Measurements from ENCODE around the gene IGFBP6. TPM values are rescaled to one million over a fixed set of nuclear protein-coding genes. Genes with fewer than 3 reads are reported as not detected.

IGFBP6 gene
- total and polyA plus RNA-seq, 3 experiments from 2014 or later, result 1.5 to 8.9 (median 1.6) TPM

- CTCF ChIA-PET, result interaction anchor here (2.0 to 7.0 kb wide), 2 partner anchors 9 kb away, joined by 5 to 70 read pairs; no protein-coding TSS in a partner anchor
- no peaks in the 10 kb centered on the region for H3K27me3 Mint-ChIP-seq
- peaks cover 7% of the 10 kb centered on the region for H3K4me1 ChIP-seq (ENCODE audit: insufficient read depth, low read length)
- no peak overlapping the region for H3K27ac ChIP-seq (ENCODE audit: low read depth, low read length)
- no peak overlapping the region for H3K4me3 Mint-ChIP-seq
- H3K9me3 Mint-ChIP-seq, result no peaks in the 10 kb centered on the region
- H3K36me3 ChIP-seq (ENCODE audit: insufficient read depth, low read length), result no peaks in the 10 kb centered on the region
- peaks cover 10 to 16% (median 15%) of the 10 kb centered on the region in 3 donors for H3K4me1 Mint-ChIP-seq
- H3K27ac Mint-ChIP-seq, result peak overlapping the region in 2 of 8 donors; percentile 9 to 20
- no peak for DNase-seq
- H3K4me3 ChIP-seq (ENCODE audit: low read length), result no peak overlapping the region
- H3K9me3 ChIP-seq (ENCODE audit: low read length), result no peaks in the 10 kb centered on the region
- peaks cover 0 to 2% (median 0%) of the 10 kb centered on the region in 3 donors for H3K36me3 Mint-ChIP-seq
- POLR2A ChIA-PET, result interaction anchor here (0.9 kb wide), 1 partner anchor 23 kb away, joined by 5 read pairs; the partner anchor contains the start of gene SPRYD3
- no peaks in the 10 kb centered on the region for H3K27me3 ChIP-seq (ENCODE audit: insufficient read depth, low read length, poor library complexity, severe bottlenecking)
These were observed 40.6 kb upstream of the IGFBP6 start for GRCh38 chr12:53056901-53057300.

DNA sequence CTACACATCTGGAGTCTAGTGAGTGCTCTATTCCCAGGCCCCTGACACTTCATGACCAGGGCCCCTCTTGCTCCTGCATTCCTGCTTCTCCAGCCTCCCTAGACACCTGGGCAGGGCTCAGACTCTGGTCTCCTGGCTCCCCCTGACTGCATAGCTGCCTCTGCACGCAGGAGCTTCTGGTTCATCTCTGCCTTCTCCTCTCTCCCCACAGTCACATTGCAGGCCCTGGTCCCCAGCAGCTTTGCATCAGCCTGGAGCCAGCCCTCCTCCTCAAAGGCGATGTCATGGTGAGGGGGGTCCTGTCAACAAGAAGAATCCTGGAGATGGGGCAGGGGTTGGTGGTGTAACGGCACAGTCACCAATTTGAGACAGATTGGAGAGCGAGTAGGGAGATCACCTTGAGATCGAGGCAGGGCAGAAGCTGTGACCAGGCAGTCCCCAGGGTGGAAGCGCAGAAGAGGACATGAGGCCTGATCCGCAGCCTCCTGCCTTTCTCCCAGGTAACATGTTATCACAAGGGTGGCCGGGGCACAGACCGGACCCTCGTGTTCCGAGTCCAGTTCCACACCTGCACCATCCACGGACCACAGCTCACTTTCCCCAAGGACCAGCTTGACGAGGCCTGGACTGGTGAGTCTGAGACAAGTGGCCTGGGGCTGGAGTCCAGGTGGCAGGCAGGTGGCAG lies 39.5 kb upstream of the IGFBP6 start:
- DNase-seq, result no peak
- Mint-ChIP-seq H3K36me3 (peaks cover 0 to 4% (median 0%) of the 10 kb centered on the region in 3 donors), H3K4me1 (peaks cover 10 to 16% (median 15%) of the 10 kb centered on the region in 3 donors), H3K27ac (no peak overlapping the region), H3K27me3 (no peaks in the 10 kb centered on the region), H3K4me3 (peak overlapping the region in 2 of 7 donors; percentile 26 to 35), H3K9me3 (no peaks in the 10 kb centered on the region)
- Histone ChIP-seq H3K27ac (ENCODE audit: low read depth, low read length) (no peak overlapping the region), H3K27me3 (ENCODE audit: insufficient read depth, low read length, poor library complexity, severe bottlenecking) (no peaks in the 10 kb centered on the region), H3K4me3 (ENCODE audit: low read length) (no peak overlapping the region), H3K36me3 (ENCODE audit: insufficient read depth, low read length) (no peaks in the 10 kb centered on the region), H3K4me1 (ENCODE audit: insufficient read depth, low read length) (peaks cover 7% of the 10 kb centered on the region), H3K9me3 (ENCODE audit: low read length) (no peaks in the 10 kb centered on the region)
- ChIA-PET CTCF (interaction anchor here (2.0 to 7.0 kb wide), 2 partner anchors 8 to 10 kb away, joined by 5 to 70 read pairs; no protein-coding TSS in a partner anchor), POLR2A (no interaction called here)

GRCh38 chr12:53058674-53059433 lies 38.6 kb upstream of the IGFBP6 start:
- Mint-ChIP-seq H3K36me3 (peaks cover 0 to 12% (median 0%) of the 10 kb centered on the region in 3 donors), H3K27ac (no peak overlapping the region), H3K27me3 (no peaks in the 10 kb centered on the region), H3K9me3 (no peaks in the 10 kb centered on the region), H3K4me1 (peaks cover 5 to 11% (median 11%) of the 10 kb centered on the region in 3 donors), H3K4me3 (no peak overlapping the region)
- Histone ChIP-seq H3K9me3 (ENCODE audit: low read length) (no peaks in the 10 kb centered on the region), H3K27me3 (ENCODE audit: insufficient read depth, low read length, poor library complexity, severe bottlenecking) (no peaks in the 10 kb centered on the region), H3K4me3 (ENCODE audit: low read length) (no peak overlapping the region), H3K27ac (ENCODE audit: low read depth, low read length) (no peak overlapping the region), H3K36me3 (ENCODE audit: insufficient read depth, low read length) (no peaks in the 10 kb centered on the region), H3K4me1 (ENCODE audit: insufficient read depth, low read length) (peaks cover under 1% of the 10 kb centered on the region)
- CTCF ChIA-PET, result interaction anchor here (2.0 to 10.9 kb wide), 2 partner anchors 11 to 38 kb away, joined by 5 to 243 read pairs; partner anchors contain the start of genes IGFBP6 and SOAT2
- POLR2A ChIA-PET, result no interaction called here
- DNase-seq, result no peak

DNA sequence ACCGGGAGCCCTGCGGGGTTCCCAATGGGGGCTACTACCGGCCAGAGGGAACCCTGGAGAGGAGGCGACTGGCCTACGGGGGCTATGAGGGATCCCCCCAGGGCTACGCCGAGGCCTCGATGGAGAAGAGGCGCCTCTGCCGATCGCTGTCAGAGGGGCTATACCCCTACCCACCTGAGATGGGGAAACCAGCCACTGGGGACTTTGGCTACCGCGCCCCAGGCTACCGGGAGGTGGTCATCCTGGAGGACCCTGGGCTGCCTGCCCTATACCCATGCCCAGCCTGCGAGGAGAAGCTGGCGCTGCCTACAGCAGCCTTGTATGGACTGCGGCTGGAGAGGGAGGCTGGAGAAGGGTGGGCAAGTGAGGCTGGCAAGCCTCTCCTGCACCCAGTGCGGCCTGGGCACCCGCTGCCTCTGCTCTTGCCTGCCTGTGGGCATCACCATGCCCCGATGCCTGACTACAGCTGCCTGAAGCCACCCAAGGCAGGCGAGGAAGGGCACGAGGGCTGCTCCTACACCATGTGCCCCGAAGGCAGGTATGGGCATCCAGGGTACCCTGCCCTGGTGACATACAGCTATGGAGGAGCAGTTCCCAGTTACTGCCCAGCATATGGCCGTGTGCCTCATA lies 37.9 kb upstream of the IGFBP6 start:
- H3K27ac Mint-ChIP-seq, result peak overlapping the region in 1 of 8 donors; percentile 24
- H3K36me3 ChIP-seq (ENCODE audit: insufficient read depth, low read length), result no peaks in the 10 kb centered on the region
- DNase-seq, result no peak
- no peak overlapping the region for H3K4me3 Mint-ChIP-seq
- H3K27me3 Mint-ChIP-seq, result no peaks in the 10 kb centered on the region
- H3K4me1 ChIP-seq (ENCODE audit: insufficient read depth, low read length), result no peaks in the 10 kb centered on the region
- ChIA-PET CTCF (interaction anchor here (10.9 kb wide), 1 partner anchor 37 kb away, joined by 243 read pairs; the partner anchor contains the start of genes IGFBP6 and SOAT2), POLR2A (interaction anchor here (2.1 kb wide), 1 partner anchor 12 kb away, joined by 8 read pairs; no protein-coding TSS in a partner anchor)
- H3K36me3 Mint-ChIP-seq, result peaks cover 0 to 16% (median 0%) of the 10 kb centered on the region in 3 donors
- H3K9me3 ChIP-seq (ENCODE audit: low read length), result no peaks in the 10 kb centered on the region
- H3K4me3 ChIP-seq (ENCODE audit: low read length), result no peak overlapping the region
- H3K27me3 ChIP-seq (ENCODE audit: insufficient read depth, low read length, poor library complexity, severe bottlenecking), result no peaks in the 10 kb centered on the region
- H3K9me3 Mint-ChIP-seq, result no peaks in the 10 kb centered on the region
- H3K4me1 Mint-ChIP-seq, result peaks cover 0 to 6% (median 4%) of the 10 kb centered on the region in 3 donors
- no peak overlapping the region for H3K27ac ChIP-seq (ENCODE audit: low read depth, low read length)

- Mint-ChIP-seq H3K27ac (peak overlapping the region in 2 of 8 donors; percentile 54 to 66), H3K27me3 (no peaks in the 10 kb centered on the region), H3K4me3 (no peak overlapping the region), H3K9me3 (no peaks in the 10 kb centered on the region), H3K4me1 (peaks cover 0 to 6% (median 4%) of the 10 kb centered on the region in 3 donors), H3K36me3 (peaks cover 0 to 22% (median 3%) of the 10 kb centered on the region in 3 donors)
- no peak for DNase-seq
- no peaks in the 10 kb centered on the region for H3K4me1 ChIP-seq (ENCODE audit: insufficient read depth, low read length)
- CTCF ChIA-PET, result interaction anchor here (10.9 kb wide), 1 partner anchor 36 kb away, joined by 243 read pairs; the partner anchor contains the start of genes IGFBP6 and SOAT2
- H3K36me3 ChIP-seq (ENCODE audit: insufficient read depth, low read length), result peaks cover 4% of the 10 kb centered on the region
- no peak overlapping the region for H3K27ac ChIP-seq (ENCODE audit: low read depth, low read length)
- POLR2A ChIA-PET, result interaction anchor here (2.1 kb wide), 1 partner anchor 13 kb away, joined by 8 read pairs; no protein-coding TSS in a partner anchor
- no peak overlapping the region for H3K4me3 ChIP-seq (ENCODE audit: low read length)
- H3K9me3 ChIP-seq (ENCODE audit: low read length), result no peaks in the 10 kb centered on the region
- no peaks in the 10 kb centered on the region for H3K27me3 ChIP-seq (ENCODE audit: insufficient read depth, low read length, poor library complexity, severe bottlenecking)
These were observed 37.3 kb upstream of the IGFBP6 start for GRCh38 chr12:53060064-53060720.

- ChIA-PET POLR2A (interaction anchor here (2.1 kb wide), 1 partner anchor 13 kb away, joined by 8 read pairs; no protein-coding TSS in a partner anchor), CTCF (interaction anchor here (1.1 to 10.9 kb wide), 5 partner anchors 9 to 285 kb away, joined by 3 to 243 read pairs (median 6); partner anchors contain the start of genes IGFBP6 and SOAT2)
- Histone ChIP-seq H3K4me1 (ENCODE audit: insufficient read depth, low read length) (peaks cover 1% of the 10 kb centered on the region), H3K9me3 (ENCODE audit: low read length) (no peaks in the 10 kb centered on the region), H3K27me3 (ENCODE audit: insufficient read depth, low read length, poor library complexity, severe bottlenecking) (no peaks in the 10 kb centered on the region), H3K27ac (ENCODE audit: low read depth, low read length) (no peak overlapping the region), H3K36me3 (ENCODE audit: insufficient read depth, low read length) (peaks cover 10% of the 10 kb centered on the region), H3K4me3 (ENCODE audit: low read length) (no peak overlapping the region)
- Mint-ChIP-seq H3K9me3 (no peaks in the 10 kb centered on the region), H3K27ac (no peak overlapping the region), H3K4me1 (peaks cover 2 to 6% (median 4%) of the 10 kb centered on the region in 3 donors), H3K27me3 (no peaks in the 10 kb centered on the region), H3K4me3 (no peak overlapping the region), H3K36me3 (peaks cover under 1 to 28% (median 4%) of the 10 kb centered on the region in 3 donors)
- DNase-seq, result no peak
These were observed 36.7 kb upstream of the IGFBP6 start for GRCh38 chr12:53060721-53061276.
